ENCODE results near the gene VTA1.
"Not testable (repeated sequence)": the region's sequence is repeated elsewhere in the genome, so short reads cannot be mapped to it uniquely, and the experiment has no call there.

VTA1 gene

DNA sequence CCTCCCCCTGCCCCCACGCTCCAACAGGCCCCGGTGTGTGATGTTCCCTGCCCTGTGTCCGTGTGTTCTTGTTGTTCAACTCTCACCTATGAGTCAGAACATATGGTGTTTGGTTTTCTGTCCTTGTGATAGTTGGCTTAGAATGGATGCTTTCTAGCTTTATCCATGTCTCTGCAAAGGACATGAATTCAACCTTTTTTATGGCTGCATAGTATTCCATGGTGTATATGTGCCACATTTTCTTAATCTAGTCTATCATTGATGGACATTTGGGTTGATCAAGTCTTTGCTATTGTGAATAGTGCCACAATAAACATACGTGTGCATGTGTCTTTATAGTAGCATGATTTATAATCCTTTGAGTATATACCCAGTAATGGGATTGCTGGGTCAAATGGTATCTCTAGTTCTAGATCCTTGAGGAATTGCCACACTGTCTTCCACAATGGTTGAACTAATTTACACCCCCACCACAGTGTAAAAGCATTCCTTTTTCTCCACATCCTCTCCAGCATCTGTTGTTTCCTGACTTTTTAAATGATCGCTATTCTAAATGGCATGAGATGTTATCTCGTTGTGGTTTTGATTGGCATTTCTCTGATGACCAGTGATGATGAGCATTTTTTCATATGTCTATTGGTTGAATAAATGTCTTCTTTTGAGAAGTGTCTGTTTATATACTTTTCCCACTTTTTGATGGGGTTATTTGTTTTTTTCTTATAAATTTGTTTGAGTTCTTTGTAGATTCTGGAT, 82.6 kb downstream of the VTA1 start:
- DNase-seq, result not testable (repeated sequence)

DNA sequence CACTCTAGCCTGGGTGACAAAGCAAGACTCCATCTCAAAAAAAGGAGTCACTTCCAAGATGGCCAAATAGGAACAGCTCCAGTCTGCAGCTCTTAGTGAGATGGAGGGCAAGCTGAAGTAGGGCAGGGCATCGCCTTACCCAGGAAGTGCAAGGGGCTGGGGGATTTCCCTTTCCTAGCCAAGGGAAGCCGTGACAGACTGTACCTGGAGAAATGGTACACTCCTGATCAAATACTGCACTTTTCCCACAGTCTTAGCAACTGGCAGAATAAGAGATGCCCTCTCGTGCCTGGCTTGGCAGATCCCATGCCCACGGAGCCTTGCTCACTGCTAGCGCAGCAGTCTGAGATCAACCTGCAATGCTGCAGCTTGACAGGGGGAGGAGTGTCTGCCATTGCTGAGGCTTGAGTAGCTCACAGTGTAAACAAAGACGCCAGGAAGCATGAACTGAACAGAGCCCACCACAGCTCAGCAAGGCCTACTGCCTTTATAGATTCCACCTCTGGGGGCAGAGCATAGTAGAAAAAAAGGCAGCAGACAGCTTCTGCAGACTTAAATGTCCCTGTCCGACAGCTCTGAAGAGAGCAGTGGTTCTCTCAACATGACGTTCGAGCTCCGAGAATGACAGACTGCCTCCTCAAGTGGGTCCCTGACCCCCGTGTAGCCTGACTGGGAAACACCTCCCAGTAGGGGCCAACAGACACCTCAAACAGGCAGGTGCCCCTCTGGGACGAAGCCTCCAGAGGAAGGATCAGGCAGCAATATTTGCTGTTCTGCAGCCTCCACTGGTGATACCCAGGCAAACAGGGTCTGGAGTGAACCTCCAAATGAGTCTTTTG, 85.4 kb downstream of the VTA1 start:
- not testable (repeated sequence) for DNase-seq

DNA sequence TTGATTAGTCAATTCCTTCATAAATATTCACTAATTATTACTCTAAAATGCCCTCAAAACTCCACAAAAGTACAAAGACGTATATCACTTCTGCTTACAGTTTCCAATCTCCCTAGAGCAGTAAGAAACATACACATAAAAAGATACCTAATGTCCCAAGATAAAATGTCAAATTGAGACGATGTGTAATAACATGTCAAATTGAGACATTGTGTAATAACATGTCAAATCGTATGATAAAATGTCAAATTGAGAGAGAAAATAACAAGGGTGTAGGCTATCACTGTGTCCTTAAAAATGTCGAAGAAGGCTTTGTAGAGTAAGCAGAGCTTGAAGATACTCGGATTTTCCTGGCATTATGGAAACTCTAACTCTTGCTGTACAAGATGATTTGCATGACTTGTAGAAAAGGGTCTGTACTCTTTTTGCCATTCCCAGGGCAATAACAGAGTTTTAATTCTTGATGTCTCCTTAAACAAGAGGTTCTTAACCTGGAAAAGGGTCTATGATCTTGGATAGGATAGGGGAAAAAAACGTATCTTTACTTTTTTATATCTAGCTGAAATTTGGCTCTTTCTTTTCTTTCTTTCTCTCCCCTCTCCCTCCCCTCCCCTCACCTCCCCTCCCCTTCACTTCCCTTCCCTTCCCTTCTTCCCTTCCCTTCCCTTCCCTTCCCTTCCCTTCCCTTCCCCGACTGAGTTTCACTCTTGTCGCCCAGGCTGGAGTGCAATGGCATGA, 87.1 kb downstream of the VTA1 start:
- DNase-seq, result no peak

DNA sequence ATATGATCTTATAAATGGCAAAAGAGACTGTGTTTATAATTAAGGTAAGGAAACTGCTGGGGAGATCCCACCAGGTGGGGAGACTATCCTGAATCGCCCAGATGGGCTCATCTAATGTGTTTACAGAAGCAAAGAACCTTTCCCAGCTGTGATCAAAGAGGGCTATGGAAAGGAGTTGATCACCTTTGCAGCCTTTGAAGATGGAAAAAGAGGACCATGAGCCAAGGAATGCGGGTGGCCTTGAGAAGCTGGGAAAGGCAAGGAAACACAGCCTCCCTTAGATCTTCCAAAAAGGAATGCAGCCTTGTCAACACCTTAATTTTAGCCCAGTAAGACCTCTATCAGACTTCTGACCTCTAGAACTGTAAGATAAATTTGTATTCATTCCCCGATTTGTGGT, 88.2 kb downstream of the VTA1 start:
- DNase-seq, result no peak

DNA sequence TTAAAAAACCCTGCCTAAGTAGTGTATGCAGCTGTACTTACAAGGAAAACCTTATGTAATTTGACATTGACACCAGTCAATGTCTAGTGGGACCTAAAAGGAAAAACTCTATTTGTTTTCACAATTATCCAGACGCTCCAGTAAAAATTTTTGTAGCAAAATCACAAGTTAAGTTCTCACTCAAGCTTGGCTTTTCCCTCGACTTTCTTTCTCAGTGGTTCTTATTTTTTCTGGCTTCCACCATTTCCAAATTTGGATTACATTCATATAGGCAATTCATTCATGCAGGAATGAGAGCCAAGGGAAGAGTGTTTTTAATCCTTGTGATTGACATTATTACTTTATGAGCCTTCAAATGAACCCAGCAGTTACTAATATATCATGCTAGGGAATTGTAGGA, 88.7 kb downstream of the VTA1 start:
- no peak for DNase-seq

DNA sequence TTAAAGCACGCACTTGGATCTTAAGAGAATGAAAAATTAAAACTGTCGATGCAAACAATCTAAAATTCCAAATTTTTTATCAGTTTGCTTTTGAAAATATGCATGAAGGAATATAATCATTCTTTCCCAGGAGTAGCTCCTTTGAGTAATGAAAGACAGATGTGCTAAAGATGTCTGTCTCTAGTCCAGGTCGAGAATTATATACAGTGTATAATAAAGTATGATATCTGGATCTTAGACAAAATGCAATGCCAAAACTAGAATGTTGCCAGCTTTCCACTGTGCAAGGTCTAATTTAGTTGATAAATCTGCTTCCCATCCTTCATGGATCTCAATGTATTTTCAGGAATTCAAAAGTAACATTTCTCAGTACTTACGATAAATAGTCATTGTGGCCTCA, 89.6 kb downstream of the VTA1 start:
- no peak for DNase-seq

DNA sequence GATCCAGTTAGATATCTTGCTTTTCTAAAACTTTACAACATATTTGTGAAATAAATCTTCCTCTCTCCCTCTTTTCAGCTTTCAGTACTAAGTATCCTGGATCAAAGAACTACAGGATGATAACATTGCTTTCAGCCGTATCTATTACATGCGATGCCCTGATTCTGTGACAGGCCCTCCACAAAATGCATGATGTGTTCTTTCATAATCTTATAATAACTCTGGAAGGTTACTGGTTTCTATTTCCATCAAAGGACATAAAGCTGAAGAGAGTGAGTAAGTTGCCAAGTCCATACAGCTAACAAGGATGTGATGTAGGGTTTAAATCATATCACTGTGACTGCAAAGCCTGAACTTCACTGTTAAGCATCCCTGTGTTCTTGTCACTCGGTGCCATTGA, 91.8 kb downstream of the VTA1 start:
- DNase-seq, result no peak

DNA sequence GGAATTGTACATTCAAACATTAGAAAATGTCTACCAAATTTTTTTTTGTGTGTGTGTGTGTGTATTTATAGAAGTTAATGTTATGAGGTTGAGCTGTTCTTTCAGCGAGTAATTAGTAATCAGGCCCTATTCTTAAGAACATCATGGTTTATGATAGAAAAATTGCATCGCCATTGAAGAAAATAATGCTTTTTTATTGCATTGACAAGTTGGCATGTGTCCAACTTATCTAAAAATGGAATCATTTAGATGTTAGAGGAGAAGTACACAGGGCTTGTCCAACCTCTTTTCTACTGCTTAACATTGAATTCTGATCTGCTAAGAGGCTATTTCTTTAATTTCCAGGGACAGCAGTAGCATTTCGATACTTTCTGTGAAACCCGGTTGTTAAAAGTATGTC, 93.1 kb downstream of the VTA1 start:
- no peak for DNase-seq

DNA sequence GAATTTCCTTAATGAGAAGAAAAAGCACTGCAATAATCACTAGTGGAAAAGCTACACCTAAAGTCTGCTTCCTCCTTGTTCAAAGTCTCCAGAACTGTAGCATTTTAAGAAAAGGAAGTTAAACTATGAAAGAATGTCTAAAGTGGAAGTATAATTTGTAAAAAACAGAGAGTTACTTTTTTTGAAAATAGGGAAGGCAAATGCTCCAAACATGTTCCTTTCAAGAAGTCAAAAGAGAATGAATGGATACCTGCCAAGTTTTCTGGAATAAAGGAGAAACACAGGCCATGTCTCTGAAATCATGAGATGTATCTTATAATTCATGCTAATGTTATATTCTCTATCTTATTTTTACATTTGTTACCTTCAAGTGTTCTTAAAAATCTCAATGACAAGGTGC, 94.0 kb downstream of the VTA1 start:
- no peak for DNase-seq

DNA sequence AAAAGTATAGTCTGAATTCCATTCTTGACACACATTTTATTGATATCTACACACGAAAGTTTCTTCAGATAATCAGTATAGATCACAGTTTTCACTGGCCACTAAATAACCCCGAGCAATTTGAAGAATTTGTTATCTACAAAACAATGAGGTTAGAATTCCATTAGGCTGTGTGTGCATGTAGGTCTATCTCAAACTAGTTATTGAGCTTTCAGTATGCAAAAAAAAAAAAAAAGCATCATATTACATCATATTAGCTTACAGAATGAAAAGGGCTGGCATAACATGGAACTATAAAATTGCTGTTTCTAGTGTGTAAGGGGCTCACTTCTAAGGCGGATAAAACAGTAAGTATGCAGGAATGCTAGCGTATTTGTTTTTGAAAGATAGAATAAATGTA, 95.2 kb downstream of the VTA1 start:
- no peak for DNase-seq

DNA sequence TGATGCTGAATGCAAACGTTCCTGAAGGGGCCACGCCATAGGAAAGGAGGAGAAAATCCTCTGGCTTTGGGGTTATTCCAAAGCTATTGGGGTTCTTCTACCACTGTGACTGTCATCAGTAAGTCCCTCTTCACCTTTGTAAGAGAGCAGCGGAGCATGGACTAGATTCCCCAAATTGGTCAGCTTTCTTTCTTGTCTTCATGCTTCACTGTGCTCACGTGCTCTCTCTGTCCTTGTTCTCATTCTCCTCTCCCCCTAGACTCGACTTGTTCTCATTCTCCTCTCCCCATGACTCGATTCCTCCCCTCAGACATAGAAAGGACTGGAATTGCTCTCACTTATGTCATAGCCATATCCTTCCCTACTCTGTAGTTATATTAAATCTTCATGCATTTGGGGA, 99.9 kb downstream of the VTA1 start:
- no peak for DNase-seq

DNA sequence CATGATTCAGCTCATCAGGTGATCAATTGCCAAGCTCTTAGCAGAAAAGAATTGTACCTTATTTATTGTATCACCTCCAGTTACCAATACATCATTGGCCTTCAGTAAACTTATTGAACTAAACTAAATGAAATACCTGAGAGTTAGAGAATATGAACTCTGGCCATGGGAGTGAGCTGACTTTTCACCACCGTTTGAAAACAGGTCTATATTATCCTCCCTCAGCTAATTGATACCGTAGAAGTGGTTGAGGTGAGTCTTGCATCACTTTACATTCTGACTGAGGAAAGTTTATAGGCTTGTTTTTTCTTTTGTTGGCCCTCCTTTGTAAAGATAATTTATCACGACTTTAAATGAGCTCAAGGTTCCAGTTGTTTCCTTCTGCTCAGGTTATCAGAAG, 102.2 kb downstream of the VTA1 start:
- no peak for DNase-seq

DNA sequence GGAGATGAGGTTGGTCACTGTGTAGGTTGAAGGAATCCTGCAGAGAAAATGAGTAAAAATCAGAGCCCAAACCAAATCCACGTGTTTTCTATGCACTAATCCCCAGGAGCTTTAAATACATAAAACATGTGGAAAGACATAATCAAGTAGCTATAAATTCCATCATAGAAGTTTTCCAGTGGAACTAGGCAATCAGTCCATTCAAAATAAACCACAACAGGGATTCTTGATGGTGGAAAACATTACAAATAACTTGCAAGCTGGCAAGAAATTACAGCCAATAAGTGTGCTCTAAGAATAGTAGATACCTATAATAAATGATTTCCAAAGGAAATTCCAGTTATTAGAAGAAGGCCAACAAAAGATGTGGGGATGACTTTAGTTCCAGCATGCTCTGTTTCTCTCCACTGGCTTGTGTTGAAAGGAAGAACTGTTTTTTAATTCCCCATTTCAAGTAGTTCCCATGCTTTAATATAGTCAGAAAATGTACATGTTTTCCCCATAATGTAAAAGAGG, 104.9 kb downstream of the VTA1 start:
- no peak for DNase-seq

DNA sequence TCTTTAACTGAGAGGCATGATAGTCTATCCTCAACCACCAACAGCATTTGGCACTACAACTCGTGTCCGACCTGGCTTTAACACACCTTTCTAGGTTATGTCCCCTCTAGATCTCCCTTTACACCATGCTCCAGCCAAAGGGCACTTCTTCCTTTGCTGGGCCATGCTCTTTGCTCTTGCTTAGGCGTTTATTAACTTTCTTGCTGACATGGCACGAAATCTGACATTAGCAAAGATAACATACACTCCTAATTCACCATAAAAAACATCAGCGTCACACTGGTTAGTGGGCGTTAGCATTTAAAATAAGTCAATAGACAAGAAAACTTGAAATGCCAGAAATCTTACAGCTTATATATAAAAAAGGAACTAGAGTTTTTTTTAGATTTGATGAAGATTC, 107.5 kb downstream of the VTA1 start:
- no peak for DNase-seq

DNA sequence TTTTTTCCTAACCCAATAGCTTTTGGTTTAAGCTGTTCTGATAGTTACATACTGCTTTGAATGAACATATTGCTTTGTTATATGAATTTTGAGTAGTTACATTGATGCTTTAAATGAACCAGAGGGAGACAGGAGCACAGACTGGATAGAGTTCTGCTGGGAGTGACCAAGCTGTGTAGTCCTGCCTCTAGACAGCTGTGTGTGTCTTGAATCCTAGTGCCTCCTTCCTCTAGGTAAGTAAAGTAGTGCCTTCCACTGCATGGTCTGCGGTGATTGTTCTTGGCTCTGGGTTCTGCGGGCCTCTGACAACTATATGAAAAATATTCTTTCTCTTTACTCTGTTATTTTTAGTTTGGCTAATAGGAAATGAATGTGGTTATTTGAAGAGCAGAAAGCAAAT, 108.7 kb downstream of the VTA1 start:
- DNase-seq, result no peak

DNA sequence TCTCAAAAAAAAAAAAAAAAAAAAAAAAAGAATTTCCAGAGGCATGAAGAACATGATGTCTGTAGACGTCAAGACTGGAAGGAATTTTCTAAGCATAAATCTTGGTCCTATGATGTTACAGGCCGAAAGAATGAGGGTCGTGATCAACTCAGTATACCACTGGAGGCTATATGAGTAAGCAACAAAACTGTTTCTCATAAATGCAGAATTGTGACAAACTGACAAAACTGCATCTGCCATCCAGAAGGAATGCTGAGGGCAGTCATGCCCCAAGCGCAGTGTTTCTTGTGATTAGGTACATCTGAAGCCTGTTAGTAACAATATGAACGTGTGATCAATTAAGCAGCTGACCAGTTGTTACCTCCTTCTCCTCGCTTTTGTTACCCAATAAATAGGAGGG, 111.2 kb downstream of the VTA1 start:
- no peak for DNase-seq

DNA sequence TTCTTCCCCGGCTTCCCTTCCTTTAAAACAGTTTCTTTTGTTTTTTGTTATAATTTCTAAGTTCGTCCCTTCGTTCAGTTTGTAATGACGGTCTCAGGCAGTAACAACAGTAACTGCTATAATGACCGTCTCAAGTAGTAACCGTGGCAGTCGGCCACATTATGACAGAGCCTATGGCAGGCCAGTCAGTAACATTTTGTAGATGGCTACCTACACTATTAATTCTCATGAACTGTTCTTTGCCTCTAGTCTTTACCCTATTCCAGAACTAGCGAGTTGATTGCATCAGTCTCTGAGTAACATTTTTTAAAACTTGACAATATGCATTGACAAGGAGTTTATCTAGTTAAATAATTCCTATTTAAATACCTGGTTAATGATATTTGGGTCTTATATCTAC, 111.7 kb downstream of the VTA1 start:
- DNase-seq, result no peak

DNA sequence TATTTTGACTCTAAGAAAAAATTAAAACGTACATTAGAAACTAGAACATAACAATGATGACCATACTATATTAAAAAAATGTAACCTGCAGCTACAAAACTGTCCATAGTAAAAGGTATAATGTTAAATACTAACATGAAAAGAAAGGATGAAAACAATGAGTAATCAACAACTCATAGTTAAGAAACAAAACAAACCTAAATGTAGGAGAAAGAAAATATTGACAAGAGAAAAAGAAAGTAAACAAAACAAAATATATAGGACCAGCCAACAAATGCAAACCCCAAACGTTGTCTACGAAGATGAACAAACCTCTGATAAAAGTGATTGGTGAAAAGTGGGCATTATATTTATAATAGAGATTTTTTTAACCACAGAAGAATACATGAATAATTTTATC, 113.7 kb downstream of the VTA1 start:
- no peak for DNase-seq

DNA sequence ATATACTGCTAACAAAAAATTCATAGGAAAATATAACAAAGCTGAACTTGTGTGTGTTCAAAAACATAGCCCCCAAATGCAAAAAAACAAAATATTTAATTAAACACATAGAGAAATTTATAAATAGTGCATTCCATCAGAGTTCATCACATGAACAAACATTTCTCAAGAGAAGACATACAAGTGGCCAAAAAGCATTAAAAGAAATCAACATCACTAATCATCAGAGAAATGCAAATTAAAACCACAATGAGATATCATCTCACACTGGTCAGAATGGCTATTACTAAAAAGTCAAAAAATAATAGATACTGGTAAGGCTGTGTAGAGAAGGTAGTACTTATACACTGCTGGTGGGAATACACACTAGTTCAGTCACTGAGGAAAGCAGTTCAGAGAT, 115.2 kb downstream of the VTA1 start:
- no peak for DNase-seq

DNA sequence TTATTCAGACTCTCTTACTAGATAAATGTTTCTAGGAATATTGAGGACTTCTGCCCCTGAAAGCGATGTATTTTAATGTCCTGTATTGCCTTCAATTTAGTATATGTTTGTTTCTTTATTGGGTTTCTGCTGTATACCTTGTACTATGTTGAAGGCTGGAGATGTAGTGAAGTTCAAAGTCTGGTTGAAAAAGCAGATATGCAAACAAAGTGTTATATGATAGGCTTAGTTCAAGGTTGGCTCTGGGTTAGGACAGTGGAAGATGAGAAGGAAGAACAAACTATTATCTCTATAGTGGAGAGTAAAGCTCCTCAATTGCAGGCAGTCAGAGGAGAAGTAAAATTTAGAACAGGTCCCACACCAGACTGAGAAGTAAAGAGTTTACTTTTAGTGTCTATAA, 118.4 kb downstream of the VTA1 start:
- DNase-seq, result no peak

DNA sequence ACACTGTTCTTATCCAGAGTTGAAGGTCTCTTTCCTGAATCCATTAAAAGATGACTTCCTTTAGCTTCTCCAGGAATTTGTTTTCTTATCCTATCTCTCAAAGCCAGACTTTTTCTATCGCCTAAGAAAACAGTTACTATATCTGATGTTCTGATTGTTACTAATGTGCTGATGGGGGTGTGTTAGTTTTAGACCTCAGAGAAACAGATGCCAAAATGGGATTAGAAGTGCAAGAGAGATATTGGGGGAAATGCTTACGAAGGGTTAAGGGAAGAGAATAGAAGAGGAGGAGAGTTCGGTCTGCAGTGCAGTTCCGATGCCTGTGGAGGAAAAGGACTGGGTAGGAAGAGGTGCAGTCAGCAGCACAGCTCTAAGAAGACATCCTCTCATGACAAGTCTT, 119.0 kb downstream of the VTA1 start:
- no peak for DNase-seq

DNA sequence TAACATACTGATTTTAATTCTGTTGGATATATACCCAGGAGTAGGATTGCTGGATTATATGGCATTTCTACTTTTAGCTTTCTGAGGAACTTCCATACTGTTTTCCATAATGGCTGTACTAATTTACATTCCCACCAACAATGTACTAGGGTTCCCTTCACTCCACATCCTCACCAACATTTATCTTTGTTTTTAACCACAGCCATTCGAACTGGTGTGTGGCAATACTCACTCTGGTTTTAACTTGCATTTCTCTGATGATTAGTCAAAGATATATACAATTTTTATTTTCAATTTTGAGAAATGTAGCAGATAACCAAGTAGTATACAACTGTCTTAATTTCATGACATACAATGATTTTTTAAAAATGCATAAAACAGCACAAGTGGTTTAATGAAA, 124.4 kb downstream of the VTA1 start:
- no peak for DNase-seq

All from SIG-M5 (cell line).